ENCODE data around the gene OTOGL.
"Not testable (repeated sequence)": the region's sequence is repeated elsewhere in the genome, so short reads cannot be mapped to it uniquely, and the experiment has no call there.

Gene OTOGL

GRCh38 chr12:80121661-80122060 lies 22.3 kb downstream of the OTOGL start:
- TF ChIP-seq CTCF (IDR thresholded peaks at IDR 0.05; ENCODE audit: insufficient read depth, missing control alignments): no peak
- FAIRE-seq (no peak), DNase-seq (ENCODE audit: insufficient read length, low spot score) (no peak)

GRCh38 chr12:80129895-80130530 lies 30.7 kb downstream of the OTOGL start:
- TF ChIP-seq CTCF (IDR thresholded peaks at IDR 0.05; ENCODE audit: insufficient read depth, missing control alignments): no peak
- no peak for DNase-seq (ENCODE audit: insufficient read length, low spot score)
- FAIRE-seq: no peak

- no peak for TF ChIP-seq CTCF (IDR thresholded peaks at IDR 0.05; ENCODE audit: insufficient read depth, missing control alignments)
Measured at GRCh38 chr12:80135624-80136023, 36.3 kb downstream of the OTOGL start.

GRCh38 chr12:80140005-80140404 lies 40.7 kb downstream of the OTOGL start:
- TF ChIP-seq CTCF (IDR thresholded peaks at IDR 0.05; ENCODE audit: insufficient read depth, missing control alignments): no peak
- DNase-seq (ENCODE audit: insufficient read length, low spot score) (no peak), FAIRE-seq (no peak)

More at GRCh38 chr12:80135624-80136023, 36.3 kb downstream of the OTOGL start:
- no peak for FAIRE-seq
- DNase-seq (ENCODE audit: insufficient read length, low spot score): no peak

GRCh38 chr12:80142640-80143039 lies 43.3 kb downstream of the OTOGL start:
- no peak for TF ChIP-seq CTCF (IDR thresholded peaks at IDR 0.05; ENCODE audit: insufficient read depth, missing control alignments)
- FAIRE-seq (no peak), DNase-seq (ENCODE audit: insufficient read length, low spot score) (no peak)

GRCh38 chr12:80143537-80143936 lies 44.2 kb downstream of the OTOGL start:
- no peak for TF ChIP-seq CTCF (IDR thresholded peaks at IDR 0.05; ENCODE audit: insufficient read depth, missing control alignments)
- DNase-seq (ENCODE audit: insufficient read length, low spot score) (no peak), FAIRE-seq (no peak)

- DNase-seq (ENCODE audit: insufficient read length, low spot score); FAIRE-seq: not testable (repeated sequence)
Measured at GRCh38 chr12:80149547-80150313, 50.4 kb downstream of the OTOGL start.

Measured in D721Med (cell line).